Natural killer cell (primary cell): Measurements from ENCODE around the gene GAREM2. TPM values are rescaled to one million over a fixed set of nuclear protein-coding genes. Genes with fewer than 3 reads are reported as not detected.

ENCODE experiments used
- ATAC-seq, 3 donors: fragments of 150-1000 bp in 2 of 3; fragments of 200-7000 bp in 1 of 3; cut with Tn5 transposase; 1 replicate in 1 of 3; 2 replicates in 2 of 3; pipeline ENCODE4 v1.10.0; 2021; ENCODE audit warnings: mild to moderate bottlenecking in 2 of 3, moderate library complexity in 2 of 3
- DNase-seq, 2 donors: peaks; one replicate each; pipeline versions ENCODE4 v3.0.0 to v3.0.0-alpha.2; 2013 to 2021; ENCODE audit warnings: mixed read lengths in 1 of 2
- H3K27ac ChIP-seq: one replicate; pipeline ENCODE4 v1.5.1; 2013; ENCODE audit warnings: mild to moderate bottlenecking, low read length
- H3K27me3 ChIP-seq: one replicate; pipeline ENCODE4 v1.6.1; 2013; ENCODE audit warnings: low read length; ENCODE audit not compliant: control insufficient read depth, insufficient read depth
- H3K36me3 ChIP-seq: one replicate; pipeline ENCODE4 v1.6.1; 2013; ENCODE audit warnings: low read length; ENCODE audit not compliant: control insufficient read depth, insufficient read depth
- H3K4me1 ChIP-seq: one replicate; pipeline ENCODE4 v1.6.1; 2013; ENCODE audit warnings: low read length; ENCODE audit not compliant: control insufficient read depth, insufficient read depth
- H3K4me3 ChIP-seq: one replicate; pipeline ENCODE4 v1.5.1; 2013; ENCODE audit warnings: low read length
- H3K9me3 ChIP-seq: one replicate; pipeline ENCODE4 v1.6.1; 2013; ENCODE audit warnings: low read length; ENCODE audit not compliant: control insufficient read depth, insufficient read depth
- H3K27ac Mint-ChIP-seq, 2 donors: one replicate each; pipeline ENCODE4 v1.8.0; 2022; ENCODE audit warnings: mild to moderate bottlenecking in 2 of 2, mixed read lengths in 2 of 2, moderate library complexity in 1 of 2
- H3K27me3 Mint-ChIP-seq, 2 donors: one replicate each; pipeline ENCODE4 v1.8.0; 2022; ENCODE audit warnings: low read depth in 2 of 2, mixed read lengths in 2 of 2
- H3K36me3 Mint-ChIP-seq: one replicate; pipeline ENCODE4 v1.8.0; 2022; ENCODE audit warnings: mixed read lengths
- H3K4me1 Mint-ChIP-seq, 2 donors: one replicate each; pipeline ENCODE4 v1.8.0; 2022; ENCODE audit warnings: mixed read lengths in 2 of 2
- H3K4me3 Mint-ChIP-seq: one replicate; pipeline ENCODE4 v1.8.0; 2022; ENCODE audit warnings: mild to moderate bottlenecking, moderate library complexity, mixed read lengths
- H3K9me3 Mint-ChIP-seq, 2 donors: one replicate each; pipeline ENCODE4 v1.8.0; 2022; ENCODE audit warnings: mixed read lengths in 2 of 2
- CTCF ChIP-seq: fragments of 200-600 bp; IDR thresholded peaks from one replicate; pipeline ENCODE4 v1.8.0; 2022; ENCODE audit warnings: antibody characterized with exemption
- WGBS: methylation state at CpG from one replicate; pipeline ENCODE4 v1.1.7; 2013; ENCODE audit warnings: missing lambda C conversion rate; ENCODE audit not compliant: insufficient coverage; 5-methylcytosine and 5-hydroxymethylcytosine counted together
- intact Hi-C: fragments of 100-400 bp; cut with micrococcal nuclease; formaldehyde crosslinking; loops from one replicate; pipeline ENCODE4 v1.14.2; 2022
- total RNA-seq, 4 donors: library from RNA; stranded (reverse); fragments of 120-200 nt in 1 of 4; gene quantifications; one replicate each; pipeline versions ENCODE4 v1.2.3 to v1.2.4, GENCODE V29; 2013 to 2022

The GAREM2 gene
- total RNA-seq, 3 donors from 2014 or later (not counting 1 experiment from before 2014, with no cell fraction given) = 7.1 to 9.2 (median 7.2) TPM

- Mint-ChIP-seq H3K4me3 (no peak overlapping the region), H3K27me3 (no peaks in the 10 kb centered on the region), H3K9me3 (no peaks in the 10 kb centered on the region), H3K4me1 (peaks cover 0 to under 1% of the 10 kb centered on the region in 2 donors), H3K36me3 (peaks cover 7% of the 10 kb centered on the region), H3K27ac (no peak overlapping the region)
- no peak for DNase-seq
- H3K27ac ChIP-seq = no peak overlapping the region
- H3K27me3 ChIP-seq = no peaks in the 10 kb centered on the region
- H3K36me3 ChIP-seq = peaks cover 57% of the 10 kb centered on the region
- no peaks in the 10 kb centered on the region for H3K9me3 ChIP-seq
- no peak for TF ChIP-seq CTCF
- intact Hi-C loops = no loop called here
- no peak overlapping the region for H3K4me3 ChIP-seq
- no peak for ATAC-seq
- H3K4me1 ChIP-seq = no peaks in the 10 kb centered on the region
- 93% methylated on average over 20 of the region's 20 CpGs for WGBS
Observed at GRCh38 chr2:26191316-26192159, 18.6 kb downstream of the GAREM2 start.

GRCh38 chr2:26193578-26194231 lies 20.8 kb downstream of the GAREM2 start:
- no peaks in the 10 kb centered on the region for H3K9me3 ChIP-seq
- 91% methylated on average over 9 of the region's 10 CpGs for WGBS
- Mint-ChIP-seq H3K36me3 (peaks cover 24% of the 10 kb centered on the region), H3K9me3 (no peaks in the 10 kb centered on the region), H3K27me3 (no peaks in the 10 kb centered on the region), H3K4me1 (no peaks in the 10 kb centered on the region), H3K27ac (peak overlapping the region in 1 of 2 donors; percentile 35), H3K4me3 (no peak overlapping the region)
- H3K4me1 ChIP-seq = no peaks in the 10 kb centered on the region
- H3K36me3 ChIP-seq = peaks cover 77% of the 10 kb centered on the region
- no peak for ATAC-seq
- H3K27ac ChIP-seq = no peak overlapping the region
- no peaks in the 10 kb centered on the region for H3K27me3 ChIP-seq
- DNase-seq = no peak
- intact Hi-C loops = no loop called here
- no peak overlapping the region for H3K4me3 ChIP-seq
- no peak for TF ChIP-seq CTCF

- TF ChIP-seq CTCF = no peak
- H3K4me1 Mint-ChIP-seq = no peaks in the 10 kb centered on the region
- Histone ChIP-seq H3K36me3 (peaks cover 91% of the 10 kb centered on the region), H3K4me1 (no peaks in the 10 kb centered on the region), H3K9me3 (no peaks in the 10 kb centered on the region), H3K27ac (no peak overlapping the region), H3K4me3 (no peak overlapping the region), H3K27me3 (no peaks in the 10 kb centered on the region)
- H3K9me3 Mint-ChIP-seq = no peaks in the 10 kb centered on the region
- intact Hi-C loops = no loop called here
- H3K27ac Mint-ChIP-seq = peak overlapping the region; percentile 17 to 29
- H3K36me3 Mint-ChIP-seq = peaks cover 33% of the 10 kb centered on the region
- no peak overlapping the region for H3K4me3 Mint-ChIP-seq
- H3K27me3 Mint-ChIP-seq = no peaks in the 10 kb centered on the region
- DNase-seq = no peak
- 98% methylated on average over 10 of the region's 12 CpGs for WGBS
- ATAC-seq = no peak
Observed at GRCh38 chr2:26195040-26195984, 22.4 kb downstream of the GAREM2 start.
